Natural killer cell treated with Interleukin-12 subunit alpha and Interleukin-12 subunit beta and Interleukin-15 and Interleukin-18, amount 100 ng/mL, for 72 hours (primary cell): ENCODE measurements around the gene ITGA8. TPM values are rescaled to one million over a fixed set of nuclear protein-coding genes. Genes with fewer than 3 reads are reported as not detected.

Experiments used
- ATAC-seq, 2 donors: fragments of 150-1000 bp; cut with Tn5 transposase in 1 of 2; sonication (Bioruptor Pico), chemical (Tn5 transposase) in 1 of 2; 2 replicates each; pipeline ENCODE4 v1.10.0; 2021
- DNase-seq: peaks from one replicate; pipeline ENCODE4 v3.0.0; 2022; ENCODE audit warnings: low spot score
- H3K27ac Mint-ChIP-seq, 2 donors: 1 replicate in 1 of 2; 2 replicates in 1 of 2; pipeline ENCODE4 v1.8.0; 2022; ENCODE audit warnings: mixed read lengths in 2 of 2, mild to moderate bottlenecking in 1 of 2, moderate library complexity in 1 of 2
- H3K27me3 Mint-ChIP-seq, 2 donors: 1 replicate in 1 of 2; 2 replicates in 1 of 2; pipeline ENCODE4 v1.8.0; 2022; ENCODE audit warnings: mixed read lengths in 2 of 2
- H3K36me3 Mint-ChIP-seq: one replicate; pipeline ENCODE4 v1.8.0; 2022; ENCODE audit warnings: mixed read lengths
- H3K4me1 Mint-ChIP-seq, 2 donors: 1 replicate in 1 of 2; 2 replicates in 1 of 2; pipeline ENCODE4 v1.8.0; 2022; ENCODE audit warnings: low read depth in 2 of 2, mixed read lengths in 2 of 2, mild to moderate bottlenecking in 1 of 2
- H3K4me3 Mint-ChIP-seq: one replicate; pipeline ENCODE4 v1.8.0; 2022; ENCODE audit warnings: mixed read lengths
- H3K9me3 Mint-ChIP-seq: 2 replicates; pipeline ENCODE4 v1.8.0; 2022; ENCODE audit warnings: mixed read lengths
- total RNA-seq, 2 donors: library from RNA; stranded (reverse); gene quantifications; one replicate each; pipeline ENCODE4 v1.2.3, GENCODE V29; 2022

The ITGA8 gene
- total RNA-seq, 2 donors from 2014 or later, result not detected

DNA sequence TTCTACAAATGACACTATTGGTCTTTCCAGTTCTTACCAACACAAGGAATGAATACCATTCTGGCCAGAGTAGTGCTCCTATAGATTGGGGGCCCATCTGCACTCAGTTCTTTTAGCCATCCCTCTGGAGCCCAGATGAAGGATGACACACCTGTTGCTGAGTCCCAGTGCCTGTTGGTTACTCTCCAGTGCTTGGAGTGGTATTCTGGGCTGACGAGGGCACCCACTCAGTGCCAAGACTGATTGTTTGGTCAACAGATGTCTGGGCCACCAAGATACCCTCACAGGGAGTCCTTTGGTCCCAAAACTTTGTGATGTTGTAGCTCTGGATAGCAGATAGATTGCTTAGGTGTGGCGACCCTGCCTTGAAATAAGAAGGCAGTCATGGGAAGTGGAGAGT, 23.7 kb upstream of the ITGA8 start:
- ATAC-seq (no peak), DNase-seq (no peak)
- no peak overlapping the region for H3K4me3 Mint-ChIP-seq
- no peak overlapping the region for H3K27ac Mint-ChIP-seq
- peaks cover 7 to 30% of the 10 kb centered on the region in 2 donors for H3K27me3 Mint-ChIP-seq
- H3K9me3 Mint-ChIP-seq, result no peaks in the 10 kb centered on the region
- H3K36me3 Mint-ChIP-seq, result no peaks in the 10 kb centered on the region
- H3K4me1 Mint-ChIP-seq, result no peaks in the 10 kb centered on the region

DNA sequence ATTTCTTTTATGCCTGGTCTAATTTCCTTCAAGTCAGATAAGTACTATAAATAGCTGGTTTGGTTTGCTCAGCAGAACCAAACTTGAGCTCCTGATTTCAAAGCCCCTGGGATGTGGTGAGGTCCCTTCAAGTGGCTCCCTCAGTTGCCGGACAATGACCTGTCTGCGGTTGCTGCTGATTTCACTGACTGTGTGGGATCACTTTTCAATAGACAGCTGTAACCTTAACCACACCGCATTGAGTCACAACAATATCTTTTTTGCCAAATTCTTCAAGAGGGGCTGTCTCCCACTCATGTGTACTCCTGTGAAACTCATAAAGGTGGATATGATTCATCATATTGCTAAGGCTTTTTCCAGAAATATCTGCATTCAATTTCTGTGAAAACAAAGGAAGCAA, 23.1 kb upstream of the ITGA8 start:
- Mint-ChIP-seq H3K27ac (no peak overlapping the region), H3K4me1 (no peaks in the 10 kb centered on the region), H3K9me3 (no peaks in the 10 kb centered on the region), H3K36me3 (no peaks in the 10 kb centered on the region), H3K27me3 (peaks cover 4 to 30% of the 10 kb centered on the region in 2 donors), H3K4me3 (no peak overlapping the region)
- DNase-seq, result no peak
- no peak for ATAC-seq

DNA sequence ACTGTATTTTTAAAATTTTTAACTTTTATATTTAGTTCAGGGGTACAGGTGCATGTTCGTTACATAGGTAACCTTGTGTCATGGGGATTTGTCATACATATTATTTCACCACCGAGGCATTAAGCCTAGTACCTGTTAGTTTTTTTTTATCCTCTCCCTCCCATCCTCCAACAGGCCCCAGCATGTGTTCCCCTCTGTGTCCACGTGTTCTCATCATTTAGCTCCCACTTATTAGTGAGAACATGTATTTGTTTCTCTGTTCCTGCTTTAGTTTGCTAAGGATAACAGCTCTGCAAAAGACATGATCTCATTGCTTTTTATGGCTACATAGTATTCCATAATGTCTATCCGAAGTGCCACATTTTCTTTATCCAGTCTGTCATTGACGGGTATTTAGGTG, 22.4 kb upstream of the ITGA8 start:
- no peak for ATAC-seq
- no peaks in the 10 kb centered on the region for H3K36me3 Mint-ChIP-seq
- H3K4me1 Mint-ChIP-seq, result no peaks in the 10 kb centered on the region
- H3K9me3 Mint-ChIP-seq, result no peaks in the 10 kb centered on the region
- no peak overlapping the region for H3K27ac Mint-ChIP-seq
- no peak overlapping the region for H3K4me3 Mint-ChIP-seq
- peaks cover 7 to 28% of the 10 kb centered on the region in 2 donors for H3K27me3 Mint-ChIP-seq
- DNase-seq, result no peak

DNA sequence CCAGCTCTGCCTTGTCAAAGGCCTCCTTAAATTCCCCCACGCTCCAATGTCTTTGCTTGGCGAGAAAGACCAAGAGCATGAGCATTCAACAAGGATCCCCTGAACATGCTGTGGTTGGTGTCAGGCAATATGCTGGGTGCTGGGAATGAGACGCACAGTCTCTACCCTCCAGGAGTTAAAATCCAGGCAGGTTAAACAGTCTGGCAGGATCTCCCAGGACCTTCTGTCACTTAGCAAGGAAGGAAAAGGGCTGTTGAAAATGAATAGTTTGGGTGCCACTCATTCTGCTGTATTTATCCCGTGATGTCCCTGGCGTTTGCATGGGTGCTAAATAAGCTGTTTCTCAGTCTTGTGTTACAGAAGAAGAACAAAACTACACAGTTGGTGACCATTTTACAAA, 21.9 kb upstream of the ITGA8 start:
- no peaks in the 10 kb centered on the region for H3K9me3 Mint-ChIP-seq
- H3K4me3 Mint-ChIP-seq, result no peak overlapping the region
- no peak for ATAC-seq
- H3K36me3 Mint-ChIP-seq, result no peaks in the 10 kb centered on the region
- H3K27me3 Mint-ChIP-seq, result peaks cover 7 to 23% of the 10 kb centered on the region in 2 donors
- H3K27ac Mint-ChIP-seq, result no peak overlapping the region
- H3K4me1 Mint-ChIP-seq, result no peaks in the 10 kb centered on the region
- no peak for DNase-seq

DNA sequence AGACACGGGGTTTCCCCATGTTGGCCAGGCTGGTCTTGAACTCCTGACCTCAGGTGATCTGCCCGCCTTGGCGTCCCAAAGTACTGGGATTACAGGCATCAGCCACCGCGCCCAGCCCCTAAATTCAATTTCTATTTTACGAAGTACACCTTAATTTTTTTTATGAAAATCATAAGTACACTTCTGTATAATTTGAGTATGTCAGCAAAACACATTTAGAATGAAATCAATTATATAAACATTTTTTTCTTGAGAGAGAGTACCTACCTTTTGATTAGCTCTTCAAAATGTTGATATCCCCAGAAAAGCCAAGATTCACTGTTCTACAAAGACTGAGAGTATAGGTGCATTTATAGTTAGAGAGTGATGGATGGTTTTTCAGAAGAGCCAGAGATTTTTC, 20.5 kb upstream of the ITGA8 start:
- H3K36me3 Mint-ChIP-seq, result no peaks in the 10 kb centered on the region

DNA sequence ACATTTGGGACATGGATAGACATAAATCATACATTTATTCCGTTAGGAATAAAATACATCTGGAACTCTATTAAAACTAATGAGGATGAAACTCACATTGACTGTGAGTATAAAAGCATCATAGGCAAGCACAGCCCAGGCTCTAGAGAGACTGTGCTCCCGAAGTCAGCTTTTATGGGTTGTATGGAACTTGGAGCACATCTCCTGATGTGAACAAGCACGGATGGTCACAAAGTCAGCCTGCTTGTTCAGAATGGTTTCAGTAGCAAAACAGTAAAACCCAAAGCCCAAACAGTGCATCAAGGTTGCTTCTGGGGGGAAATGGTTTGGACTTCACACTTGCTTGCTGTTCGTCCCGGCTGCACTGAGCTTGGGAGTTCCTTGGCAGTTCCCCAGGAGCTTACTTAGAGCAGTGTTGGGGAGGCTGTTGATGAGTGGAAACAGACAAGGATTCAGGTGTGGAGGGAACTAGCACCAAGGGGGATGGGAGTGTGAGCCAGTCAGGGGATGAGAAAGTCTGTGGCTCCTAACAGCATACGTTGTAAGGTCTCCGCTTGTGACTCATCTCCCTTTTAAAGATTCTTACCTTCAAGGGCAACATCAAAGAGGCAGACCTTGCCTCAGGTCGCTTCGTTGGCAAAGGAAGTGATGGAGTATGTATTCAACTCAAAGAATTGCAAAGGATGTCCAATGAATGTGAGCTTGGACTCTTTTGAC, 19.7 kb upstream of the ITGA8 start:
- Mint-ChIP-seq H3K27ac (no peak overlapping the region), H3K9me3 (no peaks in the 10 kb centered on the region), H3K4me1 (no peaks in the 10 kb centered on the region), H3K4me3 (no peak overlapping the region), H3K36me3 (no peaks in the 10 kb centered on the region), H3K27me3 (peaks cover 5 to 30% of the 10 kb centered on the region in 2 donors)
- no peak for DNase-seq
- no peak for ATAC-seq

More for the DNA sequence above, 20.5 kb upstream of the ITGA8 start:
- Mint-ChIP-seq H3K27me3 (peaks cover 5 to 28% of the 10 kb centered on the region in 2 donors), H3K9me3 (no peaks in the 10 kb centered on the region), H3K27ac (no peak overlapping the region), H3K4me3 (no peak overlapping the region), H3K4me1 (no peaks in the 10 kb centered on the region)
- ATAC-seq (no peak), DNase-seq (no peak)

DNA sequence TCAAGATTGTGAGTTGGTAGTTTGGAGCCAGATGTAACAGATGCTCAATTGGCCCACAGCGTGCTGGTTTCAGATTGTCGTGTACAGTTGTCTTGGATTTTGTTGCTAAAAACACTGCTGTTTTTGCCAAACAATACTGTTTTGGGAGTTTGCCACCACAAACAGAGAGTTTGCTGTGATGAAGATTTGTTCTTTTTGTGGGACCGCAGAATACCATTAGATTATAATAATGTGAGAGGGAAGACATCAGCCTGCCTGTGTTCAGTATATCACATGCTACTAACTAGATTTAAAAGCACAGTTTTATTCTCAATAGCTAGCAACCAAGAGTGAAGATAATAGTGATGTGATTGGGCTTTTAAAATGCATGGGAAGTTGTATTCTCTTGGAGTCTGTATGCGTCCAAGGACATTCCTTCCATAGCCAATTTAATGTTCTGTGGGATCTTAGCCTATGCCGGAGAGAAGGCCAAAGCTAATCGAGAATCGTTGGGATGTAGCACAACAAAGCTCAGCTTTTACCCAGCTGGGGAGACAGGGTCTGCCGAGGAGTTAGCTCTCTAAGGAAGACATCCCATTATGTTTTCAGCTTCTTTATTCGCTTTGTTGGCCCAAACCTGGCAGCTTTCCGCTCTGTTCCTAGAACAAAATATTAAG, 18.7 kb upstream of the ITGA8 start:
- Mint-ChIP-seq H3K4me1 (no peaks in the 10 kb centered on the region), H3K4me3 (no peak overlapping the region), H3K36me3 (no peaks in the 10 kb centered on the region), H3K27ac (no peak overlapping the region), H3K9me3 (no peaks in the 10 kb centered on the region), H3K27me3 (peaks cover 5 to 25% of the 10 kb centered on the region in 2 donors)
- ATAC-seq (no peak), DNase-seq (no peak)

DNA sequence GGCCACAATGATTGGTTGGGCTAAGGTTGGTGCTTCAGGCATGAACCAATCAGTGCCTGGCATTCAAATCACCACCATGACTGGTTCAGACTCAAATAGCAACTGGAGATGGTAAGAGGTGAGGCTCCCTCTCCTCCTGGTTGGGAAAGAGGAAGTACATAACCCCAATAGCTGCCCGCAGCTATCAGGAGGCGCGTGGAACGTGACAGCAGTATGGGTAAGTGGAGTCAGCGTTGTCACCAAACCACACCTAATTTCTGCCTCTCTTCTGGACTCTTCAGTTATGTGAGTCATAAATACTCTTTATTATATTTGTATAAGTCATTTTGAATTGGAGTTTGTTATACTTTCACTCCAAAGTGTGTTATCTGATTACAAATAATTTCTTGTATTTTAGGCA, 17.9 kb upstream of the ITGA8 start:
- peaks cover 5 to 23% of the 10 kb centered on the region in 2 donors for H3K27me3 Mint-ChIP-seq
- H3K27ac Mint-ChIP-seq, result no peak overlapping the region
- no peak for ATAC-seq
- H3K4me3 Mint-ChIP-seq, result no peak overlapping the region
- no peaks in the 10 kb centered on the region for H3K4me1 Mint-ChIP-seq
- H3K36me3 Mint-ChIP-seq, result no peaks in the 10 kb centered on the region
- no peak for DNase-seq
- H3K9me3 Mint-ChIP-seq, result no peaks in the 10 kb centered on the region

DNA sequence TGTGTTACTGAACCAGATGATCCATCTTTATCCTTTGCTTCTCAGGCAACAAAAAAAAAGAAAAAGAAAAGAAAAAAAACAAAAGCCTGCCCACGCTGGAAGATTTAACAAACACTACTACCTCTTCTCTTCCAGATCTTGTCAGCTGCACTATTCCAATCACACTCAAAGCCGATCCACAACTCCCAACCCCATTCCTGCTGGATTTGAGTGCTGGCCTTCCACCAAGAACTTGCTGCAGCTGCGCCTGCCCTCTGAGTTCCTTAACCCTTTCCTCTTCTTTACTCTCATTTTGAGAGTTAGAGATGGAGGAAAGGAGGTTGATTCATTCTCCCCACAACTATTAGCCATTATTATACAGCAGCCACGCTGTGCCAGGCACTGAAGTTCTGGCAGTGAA, 16.0 kb upstream of the ITGA8 start:
- Mint-ChIP-seq H3K9me3 (no peaks in the 10 kb centered on the region), H3K27me3 (peaks cover 2 to 15% of the 10 kb centered on the region in 2 donors), H3K36me3 (peaks cover 4% of the 10 kb centered on the region), H3K27ac (no peak overlapping the region), H3K4me1 (no peaks in the 10 kb centered on the region), H3K4me3 (no peak overlapping the region)
- ATAC-seq, result no peak
- DNase-seq, result no peak

DNA sequence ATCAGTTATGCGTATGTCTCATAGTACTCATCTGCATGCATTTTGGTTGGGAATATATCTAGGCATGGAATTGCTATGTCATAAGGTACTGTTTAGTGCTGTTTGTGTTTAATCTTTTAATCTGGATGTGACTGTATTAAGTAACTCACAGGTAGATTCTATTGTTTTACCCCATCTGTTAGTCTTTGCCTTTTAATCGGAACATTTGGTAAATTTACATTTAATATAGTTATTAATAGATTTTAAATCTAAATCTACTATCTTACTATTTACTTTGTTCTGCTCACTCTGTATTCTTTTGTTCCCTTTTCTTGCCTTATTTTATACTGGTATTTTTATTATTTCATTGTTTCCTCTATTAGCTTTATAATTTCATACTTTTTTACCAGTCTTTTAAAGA, 10.6 kb upstream of the ITGA8 start:
- Mint-ChIP-seq H3K4me1 (no peaks in the 10 kb centered on the region), H3K27me3 (peaks cover 7 to 20% of the 10 kb centered on the region in 2 donors)

DNA sequence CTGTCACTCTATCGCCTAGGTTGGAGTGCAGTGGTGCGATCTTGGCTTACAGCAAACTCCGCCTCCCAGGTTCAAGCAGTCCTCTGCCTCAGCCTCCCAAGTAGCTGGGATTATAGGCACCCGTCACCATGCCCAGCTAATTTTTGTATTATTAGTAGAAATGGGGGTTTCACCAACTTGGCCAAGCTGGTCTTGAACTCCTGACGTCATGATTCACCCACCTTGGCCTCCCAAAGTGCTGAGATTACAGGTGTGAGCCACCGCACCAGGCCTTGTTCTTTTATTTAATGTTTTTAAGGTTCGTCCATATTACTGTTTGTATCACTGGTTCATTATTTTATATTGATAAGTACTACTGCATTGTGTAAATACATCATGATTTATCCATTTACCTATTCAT, 10.2 kb upstream of the ITGA8 start:
- Mint-ChIP-seq H3K4me1 (no peaks in the 10 kb centered on the region), H3K9me3 (no peaks in the 10 kb centered on the region), H3K36me3 (peaks cover 4% of the 10 kb centered on the region), H3K27ac (no peak overlapping the region), H3K27me3 (peaks cover 7 to 17% of the 10 kb centered on the region in 2 donors), H3K4me3 (no peak overlapping the region)
- no peak for DNase-seq
- no peak for ATAC-seq

More for the DNA sequence above, 10.6 kb upstream of the ITGA8 start:
- no peaks in the 10 kb centered on the region for H3K9me3 Mint-ChIP-seq
- no peak for DNase-seq
- H3K27ac Mint-ChIP-seq, result no peak overlapping the region
- H3K4me3 Mint-ChIP-seq, result no peak overlapping the region
- no peak for ATAC-seq
- H3K36me3 Mint-ChIP-seq, result peaks cover 4% of the 10 kb centered on the region

DNA sequence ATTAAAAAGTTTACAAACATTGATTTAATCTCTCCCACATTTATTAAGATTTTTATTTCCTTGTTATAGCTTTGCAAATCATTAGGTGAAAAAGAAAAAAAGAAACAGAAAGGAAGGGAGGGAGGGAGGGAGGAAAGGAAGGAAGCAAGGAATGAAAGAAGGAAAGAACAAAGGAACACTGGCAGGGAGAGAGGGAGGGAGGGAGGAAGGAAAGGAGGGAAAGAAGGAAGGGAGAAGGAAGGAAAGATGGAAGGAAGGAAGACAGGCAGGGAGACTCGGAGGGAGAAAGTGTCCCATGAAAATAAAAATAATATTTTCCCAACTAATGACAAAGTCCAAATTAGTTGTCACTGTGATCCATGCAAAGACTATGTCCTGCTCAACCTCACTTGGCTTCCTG, 6.3 kb upstream of the ITGA8 start:
- no peaks in the 10 kb centered on the region for H3K9me3 Mint-ChIP-seq
- no peak overlapping the region for H3K4me3 Mint-ChIP-seq
- DNase-seq (no peak), ATAC-seq (no peak)
- peaks cover 3% of the 10 kb centered on the region for H3K36me3 Mint-ChIP-seq
- peaks cover 11 to 30% of the 10 kb centered on the region in 2 donors for H3K27me3 Mint-ChIP-seq
- H3K27ac Mint-ChIP-seq, result no peak overlapping the region
- H3K4me1 Mint-ChIP-seq, result no peaks in the 10 kb centered on the region

DNA sequence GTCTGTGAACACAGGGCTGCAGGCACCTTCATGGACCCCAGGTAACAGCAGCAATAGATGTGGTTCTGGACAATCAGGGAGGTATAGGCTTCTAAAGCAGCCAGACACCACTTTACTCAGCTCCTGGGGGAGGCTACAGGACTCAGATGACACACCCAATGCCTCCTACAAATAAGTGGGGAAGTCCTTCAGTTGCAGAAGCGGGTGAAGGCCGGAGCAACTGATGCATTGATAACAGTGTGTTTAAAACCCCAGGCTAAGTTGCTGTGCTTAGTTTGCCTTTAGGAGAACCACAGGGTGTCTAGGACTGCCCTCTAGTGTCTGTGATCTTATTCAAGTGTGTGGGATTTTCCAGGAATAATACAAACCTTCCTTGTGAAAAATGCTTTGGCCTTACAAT, 5.9 kb upstream of the ITGA8 start:
- H3K36me3 Mint-ChIP-seq, result no peaks in the 10 kb centered on the region

DNA sequence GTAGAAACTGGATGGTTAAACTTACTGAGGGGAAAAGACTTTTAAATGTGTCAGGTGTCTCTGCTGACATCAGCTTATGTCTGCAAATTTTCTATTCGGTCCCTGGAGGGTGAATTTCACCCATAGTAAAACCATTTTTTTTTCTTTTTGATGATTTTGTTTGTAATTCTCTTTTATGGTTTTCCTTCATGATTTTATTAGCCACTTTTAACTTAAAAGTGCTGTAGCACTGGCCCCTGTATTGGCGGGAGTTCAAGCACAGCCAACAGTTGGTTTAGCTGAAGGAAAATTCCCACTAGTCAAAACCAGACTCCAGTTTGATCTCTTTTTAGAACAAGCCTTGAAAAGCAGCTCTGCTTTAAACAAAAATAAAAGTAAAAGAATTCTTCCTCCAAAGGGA, 5.0 kb upstream of the ITGA8 start:
- H3K9me3 Mint-ChIP-seq, result no peaks in the 10 kb centered on the region
- H3K36me3 Mint-ChIP-seq, result no peaks in the 10 kb centered on the region
- H3K4me3 Mint-ChIP-seq, result no peak overlapping the region
- H3K27ac Mint-ChIP-seq, result no peak overlapping the region
- peaks cover 19 to 28% of the 10 kb centered on the region in 2 donors for H3K27me3 Mint-ChIP-seq
- no peaks in the 10 kb centered on the region for H3K4me1 Mint-ChIP-seq
- ATAC-seq, result no peak
- no peak for DNase-seq

More for the DNA sequence above, 5.9 kb upstream of the ITGA8 start:
- no peaks in the 10 kb centered on the region for H3K4me1 Mint-ChIP-seq
- no peak for DNase-seq
- H3K4me3 Mint-ChIP-seq, result no peak overlapping the region
- no peak overlapping the region for H3K27ac Mint-ChIP-seq
- H3K27me3 Mint-ChIP-seq, result peaks cover 14 to 30% of the 10 kb centered on the region in 2 donors
- no peak for ATAC-seq
- no peaks in the 10 kb centered on the region for H3K9me3 Mint-ChIP-seq
